A673 (cell line): ENCODE results near the gene EZH1.

Experiments
- EZH2 ChIP-seq: fragments of 200-600 bp; sonication (generic); IDR thresholded peaks from 2 replicates; pipeline ENCODE4 v1.6.1; 2017; ENCODE audit warnings: borderline replicate concordance, low read depth, mild to moderate bottlenecking, mixed read lengths, antibody characterized with exemption, low read length; ENCODE audit not compliant: poor library complexity, severe bottlenecking
- TF ChIP-seq, protein P1 (sequence below): fragments of 300-800, 200-600 bp; sonication (generic); conservative IDR thresholded peaks from 2 replicates; pipeline ENCODE4 v1.5.1; 2017; ENCODE audit warnings: low read depth, mild to moderate bottlenecking, antibody characterized with exemption, low read length, moderate library complexity, mixed read lengths

DNA sequence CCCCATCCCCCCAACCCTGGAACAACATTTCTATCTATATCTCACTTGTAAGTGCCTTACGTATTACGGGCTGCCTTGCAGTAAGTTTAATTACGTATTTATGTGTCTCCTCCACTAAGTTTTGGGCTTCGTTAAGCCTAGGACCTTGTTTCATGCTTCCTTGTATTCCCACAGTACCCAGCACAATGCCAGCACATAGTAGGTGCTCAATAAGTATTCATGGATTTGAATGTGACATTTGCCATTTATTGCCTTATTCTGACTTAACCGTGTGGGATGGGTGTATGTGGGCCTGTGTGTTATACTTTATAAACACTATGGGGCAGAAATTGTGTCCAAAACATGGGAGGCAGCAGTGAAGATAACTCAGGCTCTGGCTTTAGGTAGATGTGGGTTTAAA lies 47.7 kb upstream of the EZH1 start:
- TF ChIP-seq, protein P1, sequence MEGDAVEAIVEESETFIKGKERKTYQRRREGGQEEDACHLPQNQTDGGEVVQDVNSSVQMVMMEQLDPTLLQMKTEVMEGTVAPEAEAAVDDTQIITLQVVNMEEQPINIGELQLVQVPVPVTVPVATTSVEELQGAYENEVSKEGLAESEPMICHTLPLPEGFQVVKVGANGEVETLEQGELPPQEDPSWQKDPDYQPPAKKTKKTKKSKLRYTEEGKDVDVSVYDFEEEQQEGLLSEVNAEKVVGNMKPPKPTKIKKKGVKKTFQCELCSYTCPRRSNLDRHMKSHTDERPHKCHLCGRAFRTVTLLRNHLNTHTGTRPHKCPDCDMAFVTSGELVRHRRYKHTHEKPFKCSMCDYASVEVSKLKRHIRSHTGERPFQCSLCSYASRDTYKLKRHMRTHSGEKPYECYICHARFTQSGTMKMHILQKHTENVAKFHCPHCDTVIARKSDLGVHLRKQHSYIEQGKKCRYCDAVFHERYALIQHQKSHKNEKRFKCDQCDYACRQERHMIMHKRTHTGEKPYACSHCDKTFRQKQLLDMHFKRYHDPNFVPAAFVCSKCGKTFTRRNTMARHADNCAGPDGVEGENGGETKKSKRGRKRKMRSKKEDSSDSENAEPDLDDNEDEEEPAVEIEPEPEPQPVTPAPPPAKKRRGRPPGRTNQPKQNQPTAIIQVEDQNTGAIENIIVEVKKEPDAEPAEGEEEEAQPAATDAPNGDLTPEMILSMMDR = no peak
- TF ChIP-seq EZH2 = no peak
